Endothelial cell of umbilical vein (primary cell): ENCODE results near the gene PRM3. TPM values are rescaled to one million over a fixed set of nuclear protein-coding genes. Genes with fewer than 3 reads are reported as not detected.

Source experiments
- BruUV-seq: library from RNA; stranded (reverse); fragments of 400-500 nt; replicated peaks from 2 replicates; lab custom pipeline; 2021; lab: Mats Ljungman, UMichigan
- CTCF ChIA-PET: fragments of 300-600, 350-600 bp; sonication (Branson Sonifier 250); formaldehyde crosslinking; loops from one replicate; lab custom pipeline; 2021; ENCODE audit warnings: antibody characterized with exemption, inconsistent platforms; lab: Charles Lee
- POLR2A ChIA-PET: fragments of 300-600, 350-600 bp; sonication (Branson Sonifier 250); formaldehyde crosslinking; loops from one replicate; lab custom pipeline; 2021; ENCODE audit warnings: antibody characterized with exemption, inconsistent platforms; lab: Charles Lee
- DNase-seq: peaks from one replicate; pipeline ENCODE4 v3.0.0-alpha.2; 2011; ENCODE audit warnings: low read depth, low spot score
- FAIRE-seq: peaks from 2 replicates; lab custom pipeline; 2011; peaks lifted over from hg19 to GRCh38; lab: Jason Lieb, UNC
- H2AFZ ChIP-seq: 2 replicates; pipeline ENCODE4 v1.6.0; 2012; ENCODE audit warnings: low read depth, low read length, control low read depth, inconsistent platforms
- H3K27ac ChIP-seq: 2 replicates; pipeline ENCODE4 v1.5.1; 2011; ENCODE audit warnings: low read depth, mild to moderate bottlenecking, control low read depth, low read length, moderate library complexity; ENCODE audit not compliant: insufficient read depth
- H3K27me3 ChIP-seq, 2 experiments: 2 replicates each; pipeline versions ENCODE4 v1.6.0 to v1.6.1; 2011; ENCODE audit warnings: low read length in 2 of 2, mixed read lengths in 1 of 2; ENCODE audit not compliant: control insufficient read depth in 2 of 2, insufficient read depth in 2 of 2
- H3K36me3 ChIP-seq, 2 experiments: 2 replicates in 1 of 2; 3 replicates in 1 of 2; pipeline ENCODE4 v1.5.1; 2011; ENCODE audit warnings: low read length in 2 of 2, mild to moderate bottlenecking in 1 of 2, moderate library complexity in 1 of 2; ENCODE audit not compliant: control insufficient read depth in 2 of 2, insufficient read depth in 2 of 2; ENCODE audit errors: extremely low read depth in 1 of 2
- H3K4me1 ChIP-seq: 3 replicates; pipeline ENCODE4 v1.5.1; 2011; ENCODE audit warnings: mild to moderate bottlenecking, low read length; ENCODE audit not compliant: control insufficient read depth, insufficient read depth; ENCODE audit errors: extremely low read depth
- H3K4me2 ChIP-seq: 2 replicates; pipeline ENCODE4 v1.6.1; 2011; ENCODE audit warnings: low read length, control low read depth, mixed read lengths; ENCODE audit not compliant: insufficient read depth
- H3K4me3 ChIP-seq, 3 experiments: fragments of 200-600 bp in 1 of 3; sonication (generic), shearing (Covaris generic) in 1 of 3; replicated peaks in 1 of 3; 2 replicates each; pipeline ENCODE4 v1.5.1; 2011 to 2016; ENCODE audit warnings: control low read depth in 3 of 3, low read length in 3 of 3, mild to moderate bottlenecking in 2 of 3, inconsistent platforms in 1 of 3, low read depth in 1 of 3, moderate library complexity in 1 of 3; ENCODE audit not compliant: insufficient read depth in 1 of 3
- H3K79me2 ChIP-seq: 2 replicates; pipeline ENCODE4 v1.6.0; 2012; ENCODE audit warnings: low read length, inconsistent platforms; ENCODE audit not compliant: control insufficient read depth, insufficient read depth
- H3K9ac ChIP-seq: replicated peaks from 2 replicates; pipeline ENCODE3; 2011; ENCODE audit warnings: low read length, control low read depth; ENCODE audit not compliant: insufficient read depth; ENCODE audit errors: extremely low read depth
- H3K9me1 ChIP-seq: replicated peaks from 3 replicates; pipeline ENCODE4 v1.6.0; 2011; ENCODE audit warnings: mild to moderate bottlenecking, low read length; ENCODE audit not compliant: control insufficient read depth, insufficient read depth; ENCODE audit errors: extremely low read depth
- H3K9me3 ChIP-seq: replicated peaks from 2 replicates; pipeline ENCODE4 v1.5.1; 2012; ENCODE audit warnings: low read length, inconsistent platforms; ENCODE audit not compliant: control insufficient read depth, insufficient read depth
- H4K20me1 ChIP-seq: replicated peaks from 2 replicates; pipeline ENCODE3; 2011; ENCODE audit warnings: mild to moderate bottlenecking, low read length; ENCODE audit not compliant: control insufficient read depth, insufficient read depth; ENCODE audit errors: extremely low read depth
- EZH2 ChIP-seq: IDR thresholded peaks from 2 replicates; pipeline ENCODE4 v1.6.1; 2012; ENCODE audit warnings: borderline replicate concordance, low read depth, mild to moderate bottlenecking, moderate library complexity, low read length, inconsistent platforms; ENCODE audit not compliant: severe bottlenecking
- FOS ChIP-seq: IDR thresholded peaks from 2 replicates; pipeline ENCODE4 v1.6.1; 2011; ENCODE audit warnings: mild to moderate bottlenecking, low read length, moderate library complexity, borderline replicate concordance; ENCODE audit not compliant: insufficient read depth
- GATA2 ChIP-seq: IDR thresholded peaks from 2 replicates; pipeline ENCODE4 v1.7.0; 2011; ENCODE audit warnings: low read depth, mild to moderate bottlenecking, moderate library complexity, mixed read lengths, low read length; ENCODE audit not compliant: insufficient read length, insufficient read depth
- JUN ChIP-seq: IDR thresholded peaks from 2 replicates; pipeline ENCODE4 v1.6.1; 2011; ENCODE audit warnings: borderline replicate concordance, low read depth; ENCODE audit not compliant: insufficient read length, insufficient read depth
- MYC ChIP-seq: IDR thresholded peaks from one replicate; pipeline ENCODE4 v1.6.1; 2011; ENCODE audit warnings: mild to moderate bottlenecking, low read depth, low read length
- POLR2A ChIP-seq: IDR thresholded peaks from 2 replicates; pipeline ENCODE4 v1.6.1; 2012; ENCODE audit warnings: low read depth, mild to moderate bottlenecking, control low read depth, low read length
- POLR2AphosphoS5 ChIP-seq: IDR thresholded peaks from 2 replicates; pipeline ENCODE4 v1.6.1; 2012; ENCODE audit warnings: low read depth, mild to moderate bottlenecking, control low read depth, low read length, moderate library complexity; ENCODE audit not compliant: insufficient read depth
- dilution Hi-C: fragments of 300-500 bp; cut with MboI; formaldehyde crosslinking; loops from one replicate; pipeline ENCODE4 v1.15.0; 2019; ENCODE audit warnings: low sequenced_read_pairs; ENCODE audit not compliant: extremely low pct_ligation_motif_present
- intact Hi-C: fragments of 100-400 bp; cut with micrococcal nuclease; formaldehyde crosslinking; loops from one replicate; pipeline ENCODE4 v1.10.0; 2022
- polyA plus RNA-seq, 4 experiments: library from polyadenylated mRNA; depleted of rRNA in 3 of 4; stranded (reverse) in 3 of 4; unstranded in 1 of 4; fragments of >200 nt; gene quantifications; 2 replicates each; pipeline versions ENCODE4 v1.2.1 to v1.2.3, GENCODE V29; 2011 to 2012; ENCODE audit warnings: missing spikeins in 1 of 4
- total RNA-seq: library from RNA; stranded (reverse); gene quantifications from 2 replicates; pipeline ENCODE4 v1.2.3, GENCODE V29; 2021
- TF ChIP-seq, protein P1 (sequence below), 2 donors: IDR thresholded peaks; 1 replicate in 1 of 2; 2 replicates in 1 of 2; pipeline ENCODE4 v1.5.1; 2011; ENCODE audit warnings: low read length in 2 of 2, mild to moderate bottlenecking in 2 of 2, moderate library complexity in 2 of 2, control low read depth in 1 of 2, inconsistent platforms in 1 of 2, low read depth in 1 of 2; ENCODE audit not compliant: insufficient read depth in 1 of 2; ENCODE audit errors: extremely low read depth in 1 of 2
- TF ChIP-seq, protein P2 (sequence below): IDR thresholded peaks from 2 replicates; pipeline ENCODE4 v1.6.1; 2011; ENCODE audit not compliant: insufficient read depth, insufficient read length

Gene PRM3
- total and polyA plus RNA-seq, 2 donors (not counting 3 experiments of a cell fraction or from before 2014, with no cell fraction given): not detected

DNA sequence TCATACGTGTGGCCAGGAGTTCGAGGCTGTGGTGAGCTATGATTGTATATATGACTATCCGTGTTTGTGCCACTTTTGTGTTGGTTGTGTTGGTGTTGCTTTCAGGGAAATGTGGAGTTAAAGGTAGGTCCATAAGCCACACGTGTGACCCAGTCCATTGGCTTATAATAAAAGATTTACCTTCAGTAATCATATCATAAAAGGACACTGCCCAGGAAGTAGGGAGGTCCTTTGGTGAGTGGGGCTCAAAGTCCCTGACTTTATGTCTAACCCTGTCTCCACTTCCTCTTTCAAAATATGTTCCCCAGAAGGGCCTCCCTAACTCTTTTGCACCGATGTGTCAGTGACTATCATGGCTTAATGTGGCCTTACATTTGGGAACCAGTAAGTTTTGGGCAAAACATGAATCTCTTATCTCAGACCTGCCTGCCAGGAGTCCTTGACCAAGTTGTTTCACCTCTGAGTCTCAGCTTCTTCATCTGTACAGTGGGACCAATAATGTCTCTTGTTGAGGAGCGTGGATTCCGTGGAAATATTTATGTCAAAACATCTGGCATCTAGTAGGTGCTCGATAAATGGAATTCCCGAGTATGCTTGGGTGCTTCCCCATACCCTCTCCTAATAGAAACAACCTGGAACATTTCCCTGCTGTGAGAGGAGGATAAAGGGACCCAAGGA lies 9.1 kb downstream of the PRM3 start:
- Histone ChIP-seq H3K79me2 (no peaks in the 10 kb centered on the region), H3K36me3 (no peaks in the 10 kb centered on the region), H3K27me3 (no peaks in the 10 kb centered on the region), H3K4me1 (no peaks in the 10 kb centered on the region), H2AFZ (no peak overlapping the region), H3K4me3 (no peak overlapping the region), H3K9me1 (no peaks in the 10 kb centered on the region), H3K4me2 (no peak overlapping the region), H4K20me1 (no peaks in the 10 kb centered on the region), H3K9ac (no peak overlapping the region), H3K9me3 (no peaks in the 10 kb centered on the region), H3K27ac (no peak overlapping the region)
- dilution Hi-C loops: no loop called here
- TF ChIP-seq EZH2 (no peak), MYC (no peak), GATA2 (no peak), FOS (no peak), POLR2A (no peak), POLR2AphosphoS5 (no peak), JUN (no peak)
- TF ChIP-seq, protein P1, sequence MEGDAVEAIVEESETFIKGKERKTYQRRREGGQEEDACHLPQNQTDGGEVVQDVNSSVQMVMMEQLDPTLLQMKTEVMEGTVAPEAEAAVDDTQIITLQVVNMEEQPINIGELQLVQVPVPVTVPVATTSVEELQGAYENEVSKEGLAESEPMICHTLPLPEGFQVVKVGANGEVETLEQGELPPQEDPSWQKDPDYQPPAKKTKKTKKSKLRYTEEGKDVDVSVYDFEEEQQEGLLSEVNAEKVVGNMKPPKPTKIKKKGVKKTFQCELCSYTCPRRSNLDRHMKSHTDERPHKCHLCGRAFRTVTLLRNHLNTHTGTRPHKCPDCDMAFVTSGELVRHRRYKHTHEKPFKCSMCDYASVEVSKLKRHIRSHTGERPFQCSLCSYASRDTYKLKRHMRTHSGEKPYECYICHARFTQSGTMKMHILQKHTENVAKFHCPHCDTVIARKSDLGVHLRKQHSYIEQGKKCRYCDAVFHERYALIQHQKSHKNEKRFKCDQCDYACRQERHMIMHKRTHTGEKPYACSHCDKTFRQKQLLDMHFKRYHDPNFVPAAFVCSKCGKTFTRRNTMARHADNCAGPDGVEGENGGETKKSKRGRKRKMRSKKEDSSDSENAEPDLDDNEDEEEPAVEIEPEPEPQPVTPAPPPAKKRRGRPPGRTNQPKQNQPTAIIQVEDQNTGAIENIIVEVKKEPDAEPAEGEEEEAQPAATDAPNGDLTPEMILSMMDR (IDR thresholded peaks at IDR 0.05; ENCODE audit: extremely low read depth in 1 of 2, insufficient read depth in 1 of 2, low read depth in 1 of 2, low read length in 2 of 2): no peak
- TF ChIP-seq, protein P2, sequence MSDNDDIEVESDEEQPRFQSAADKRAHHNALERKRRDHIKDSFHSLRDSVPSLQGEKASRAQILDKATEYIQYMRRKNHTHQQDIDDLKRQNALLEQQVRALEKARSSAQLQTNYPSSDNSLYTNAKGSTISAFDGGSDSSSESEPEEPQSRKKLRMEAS: no peak
- FAIRE-seq (no peak), DNase-seq (no peak)
- intact Hi-C loops: no loop called here
- POLR2A ChIA-PET: no interaction called here
- CTCF ChIA-PET: interaction anchor here (0.6 to 1.4 kb wide), 4 partner anchors 10 to 94 kb away, joined by 3 to 7 read pairs (median 4); no protein-coding TSS in a partner anchor
- BruUV-seq: no TSS peak
